ENCODE data around the gene MED29. TPM values are rescaled to one million over a fixed set of nuclear protein-coding genes. Genes with fewer than 3 reads are reported as not detected.

Gene MED29
- total and polyA plus RNA-seq, 2 of the 13 experiments (the other 11 are each of a cell fraction or from before 2014, with no cell fraction given) = 14.0 to 19.7 TPM

DNA sequence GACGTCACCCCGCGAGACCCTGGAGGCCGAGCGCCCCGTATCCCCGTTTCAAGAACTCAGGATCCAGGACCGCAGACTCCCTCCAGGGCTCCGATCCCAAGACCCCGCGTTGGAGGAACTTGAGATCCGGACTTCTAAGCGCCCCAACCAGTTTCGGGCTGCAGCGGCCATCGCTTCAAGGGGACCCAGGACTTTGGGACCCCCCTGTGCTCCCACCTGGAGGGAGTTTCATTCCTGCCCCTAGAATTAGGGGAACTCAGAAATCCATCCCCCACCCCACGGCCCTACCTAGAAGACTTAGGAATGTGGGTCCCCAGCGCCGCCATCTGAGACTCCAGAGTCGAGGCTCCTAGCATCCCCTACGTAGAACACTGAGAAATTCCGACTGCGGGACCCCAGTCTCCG, 21.7 kb downstream of the MED29 start (continued):
- TF ChIP-seq, protein P1, sequence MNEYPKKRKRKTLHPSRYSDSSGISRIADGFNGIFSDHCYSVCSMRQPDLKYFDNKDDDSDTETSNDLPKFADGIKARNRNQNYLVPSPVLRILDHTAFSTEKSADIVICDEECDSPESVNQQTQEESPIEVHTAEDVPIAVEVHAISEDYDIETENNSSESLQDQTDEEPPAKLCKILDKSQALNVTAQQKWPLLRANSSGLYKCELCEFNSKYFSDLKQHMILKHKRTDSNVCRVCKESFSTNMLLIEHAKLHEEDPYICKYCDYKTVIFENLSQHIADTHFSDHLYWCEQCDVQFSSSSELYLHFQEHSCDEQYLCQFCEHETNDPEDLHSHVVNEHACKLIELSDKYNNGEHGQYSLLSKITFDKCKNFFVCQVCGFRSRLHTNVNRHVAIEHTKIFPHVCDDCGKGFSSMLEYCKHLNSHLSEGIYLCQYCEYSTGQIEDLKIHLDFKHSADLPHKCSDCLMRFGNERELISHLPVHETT (CRISPR knock-in tag; conservative IDR thresholded peaks at IDR 0.05) = no peak
- TF ChIP-seq NFKB2 (CRISPR knock-in tag; IDR thresholded peaks at IDR 0.05; ENCODE audit: borderline replicate concordance) (peak; percentile 12; the same call in 1 of the 2 replicates), POLR2A (IDR thresholded peaks at IDR 0.05; ENCODE audit: insufficient read depth in 1 of 2, low read depth in 2 of 2, low read length in 2 of 2) (no peak), ZNF670 (CRISPR knock-in tag; IDR thresholded peaks at IDR 0.05; ENCODE audit: borderline replicate concordance) (no peak), NFAT5 (CRISPR knock-in tag; IDR thresholded peaks at IDR 0.05) (no peak), TOE1 (CRISPR knock-in tag; IDR thresholded peaks at IDR 0.05) (no peak), PCBP1 (IDR thresholded peaks at IDR 0.05; ENCODE audit: borderline replicate concordance, low read depth, low read length) (no peak), ZBTB3 (CRISPR knock-in tag; IDR thresholded peaks at IDR 0.05; ENCODE audit: borderline replicate concordance, low read depth) (no peak), ZNF431 (CRISPR knock-in tag; IDR thresholded peaks at IDR 0.05; ENCODE audit: borderline replicate concordance, low read depth) (no peak), ZNF10 (CRISPR knock-in tag; IDR thresholded peaks at IDR 0.05; ENCODE audit: borderline replicate concordance, low read depth) (no peak), SMAD3 (CRISPR knock-in tag; IDR thresholded peaks at IDR 0.05) (peak; percentile 5; the same call in 1 of the 2 replicates), ZNF235 (CRISPR knock-in tag; IDR thresholded peaks at IDR 0.05; ENCODE audit: borderline replicate concordance) (no peak), TEF (CRISPR knock-in tag; IDR thresholded peaks at IDR 0.05) (no peak), GTF3A (CRISPR knock-in tag; conservative IDR thresholded peaks at IDR 0.05) (no peak), REPIN1 (CRISPR knock-in tag; IDR thresholded peaks at IDR 0.05; ENCODE audit: borderline replicate concordance, low read depth) (no peak), ZNF30 (CRISPR knock-in tag; IDR thresholded peaks at IDR 0.05) (no peak), ZBTB7B (CRISPR knock-in tag; IDR thresholded peaks at IDR 0.05) (peak; percentile 61), ZNF724P (CRISPR knock-in tag; IDR thresholded peaks at IDR 0.05; ENCODE audit: borderline replicate concordance) (no peak), ZNF614 (CRISPR knock-in tag; IDR thresholded peaks at IDR 0.05; ENCODE audit: borderline replicate concordance) (no peak), ZNF850 (CRISPR knock-in tag; conservative IDR thresholded peaks at IDR 0.05) (no peak), ZNF543 (CRISPR knock-in tag; IDR thresholded peaks at IDR 0.05) (no peak)
- TF ChIP-seq, protein P2, sequence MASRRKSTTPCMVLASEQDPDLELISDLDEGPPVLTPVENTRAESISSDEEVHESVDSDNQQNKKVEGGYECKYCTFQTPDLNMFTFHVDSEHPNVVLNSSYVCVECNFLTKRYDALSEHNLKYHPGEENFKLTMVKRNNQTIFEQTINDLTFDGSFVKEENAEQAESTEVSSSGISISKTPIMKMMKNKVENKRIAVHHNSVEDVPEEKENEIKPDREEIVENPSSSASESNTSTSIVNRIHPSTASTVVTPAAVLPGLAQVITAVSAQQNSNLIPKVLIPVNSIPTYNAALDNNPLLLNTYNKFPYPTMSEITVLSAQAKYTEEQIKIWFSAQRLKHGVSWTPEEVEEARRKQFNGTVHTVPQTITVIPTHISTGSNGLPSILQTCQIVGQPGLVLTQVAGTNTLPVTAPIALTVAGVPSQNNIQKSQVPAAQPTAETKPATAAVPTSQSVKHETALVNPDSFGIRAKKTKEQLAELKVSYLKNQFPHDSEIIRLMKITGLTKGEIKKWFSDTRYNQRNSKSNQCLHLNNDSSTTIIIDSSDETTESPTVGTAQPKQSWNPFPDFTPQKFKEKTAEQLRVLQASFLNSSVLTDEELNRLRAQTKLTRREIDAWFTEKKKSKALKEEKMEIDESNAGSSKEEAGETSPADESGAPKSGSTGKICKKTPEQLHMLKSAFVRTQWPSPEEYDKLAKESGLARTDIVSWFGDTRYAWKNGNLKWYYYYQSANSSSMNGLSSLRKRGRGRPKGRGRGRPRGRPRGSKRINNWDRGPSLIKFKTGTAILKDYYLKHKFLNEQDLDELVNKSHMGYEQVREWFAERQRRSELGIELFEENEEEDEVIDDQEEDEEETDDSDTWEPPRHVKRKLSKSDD (CRISPR knock-in tag; IDR thresholded peaks at IDR 0.05; ENCODE audit: low read depth) = no peak

All from HepG2 (cell line).